A549 (cell line): ENCODE data around the gene FXYD3.

Experiments used
- MAZ ChIP-seq: fragments of 150-350 bp; IDR thresholded peaks from 2 replicates; pipeline ENCODE4 v1.6.1; 2014; ENCODE audit warnings: antibody characterized with exemption, low read depth, low read length, borderline replicate concordance
- RFX5 ChIP-seq: fragments of 450-650 bp; IDR thresholded peaks from 2 replicates; pipeline ENCODE4 v1.7.1; 2014; ENCODE audit warnings: antibody characterized with exemption, mild to moderate bottlenecking, moderate library complexity
- TF ChIP-seq, protein P1 (sequence below): fragments of >200 bp; sonication (Bioruptor Twin); formaldehyde crosslinking; IDR thresholded peaks from 3 replicates; pipeline ENCODE4 v1.5.1; 2016
- TF ChIP-seq, protein P2 (sequence below): fragments of 450-650 bp; IDR thresholded peaks from 2 replicates; pipeline ENCODE4 v1.6.1; 2014; ENCODE audit warnings: antibody characterized with exemption

DNA sequence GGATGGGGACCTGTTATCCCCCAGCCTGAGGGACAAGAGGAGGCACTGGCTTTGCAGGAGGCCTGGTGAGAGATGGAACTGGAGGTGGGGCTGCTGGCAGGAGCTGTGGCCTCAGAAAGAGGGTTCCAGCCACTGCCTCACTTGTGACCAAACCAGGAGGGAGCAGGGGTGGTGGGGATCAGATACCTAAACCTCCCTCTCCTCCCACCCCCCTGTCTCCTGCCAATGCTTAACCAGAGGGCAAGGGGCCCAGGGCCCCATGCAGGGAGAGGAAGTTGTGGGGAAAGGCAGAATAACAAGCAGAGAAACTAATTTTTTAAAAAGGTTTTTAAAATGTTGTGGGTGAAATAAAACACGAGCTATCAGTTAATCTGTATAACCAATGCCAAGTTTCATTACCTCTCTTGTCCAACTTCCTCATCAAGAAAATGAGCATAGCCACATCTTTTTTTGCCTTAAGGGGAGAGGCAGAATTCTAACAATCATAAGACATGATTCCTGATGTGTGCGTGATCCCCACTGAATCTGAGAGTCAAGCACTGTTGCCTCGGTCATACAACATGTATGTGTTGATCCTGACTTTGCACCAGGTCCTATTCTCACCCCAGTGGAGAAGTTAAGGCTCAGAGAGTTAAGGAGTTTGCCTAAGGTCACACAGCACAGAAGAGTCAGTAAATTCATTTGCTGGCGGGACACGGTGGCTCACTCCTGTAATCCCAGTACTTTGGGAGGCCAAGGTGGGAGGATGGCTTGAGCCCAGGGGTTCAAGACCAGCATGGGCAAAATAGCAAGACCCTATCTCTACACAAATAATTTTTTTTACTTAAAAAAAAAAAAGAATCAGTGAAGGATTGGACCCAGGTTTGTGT is 51.9 kb downstream of the FXYD3 start:
- TF ChIP-seq MAZ = no peak
- TF ChIP-seq, protein P1, sequence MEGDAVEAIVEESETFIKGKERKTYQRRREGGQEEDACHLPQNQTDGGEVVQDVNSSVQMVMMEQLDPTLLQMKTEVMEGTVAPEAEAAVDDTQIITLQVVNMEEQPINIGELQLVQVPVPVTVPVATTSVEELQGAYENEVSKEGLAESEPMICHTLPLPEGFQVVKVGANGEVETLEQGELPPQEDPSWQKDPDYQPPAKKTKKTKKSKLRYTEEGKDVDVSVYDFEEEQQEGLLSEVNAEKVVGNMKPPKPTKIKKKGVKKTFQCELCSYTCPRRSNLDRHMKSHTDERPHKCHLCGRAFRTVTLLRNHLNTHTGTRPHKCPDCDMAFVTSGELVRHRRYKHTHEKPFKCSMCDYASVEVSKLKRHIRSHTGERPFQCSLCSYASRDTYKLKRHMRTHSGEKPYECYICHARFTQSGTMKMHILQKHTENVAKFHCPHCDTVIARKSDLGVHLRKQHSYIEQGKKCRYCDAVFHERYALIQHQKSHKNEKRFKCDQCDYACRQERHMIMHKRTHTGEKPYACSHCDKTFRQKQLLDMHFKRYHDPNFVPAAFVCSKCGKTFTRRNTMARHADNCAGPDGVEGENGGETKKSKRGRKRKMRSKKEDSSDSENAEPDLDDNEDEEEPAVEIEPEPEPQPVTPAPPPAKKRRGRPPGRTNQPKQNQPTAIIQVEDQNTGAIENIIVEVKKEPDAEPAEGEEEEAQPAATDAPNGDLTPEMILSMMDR = no peak
- no peak for TF ChIP-seq RFX5
- TF ChIP-seq, protein P2, sequence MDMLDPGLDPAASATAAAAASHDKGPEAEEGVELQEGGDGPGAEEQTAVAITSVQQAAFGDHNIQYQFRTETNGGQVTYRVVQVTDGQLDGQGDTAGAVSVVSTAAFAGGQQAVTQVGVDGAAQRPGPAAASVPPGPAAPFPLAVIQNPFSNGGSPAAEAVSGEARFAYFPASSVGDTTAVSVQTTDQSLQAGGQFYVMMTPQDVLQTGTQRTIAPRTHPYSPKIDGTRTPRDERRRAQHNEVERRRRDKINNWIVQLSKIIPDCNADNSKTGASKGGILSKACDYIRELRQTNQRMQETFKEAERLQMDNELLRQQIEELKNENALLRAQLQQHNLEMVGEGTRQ = no peak
